ENCODE results near the gene SLC40A1. TPM values are rescaled to one million over a fixed set of nuclear protein-coding genes. Genes with fewer than 3 reads are reported as not detected.
A peak's percentile ranks its signal among the peaks of the same experiment; 100 is the strongest.

The SLC40A1 gene
- total and polyA plus RNA-seq, 4 donors, result 48.8 to 170 (median 103) TPM

GRCh38 chr2:189560273-189560586 lies 20.4 kb downstream of the SLC40A1 start:
- Histone ChIP-seq H3K27ac (ENCODE audit: low read depth in 1 of 2, low read length in 2 of 2) (peak overlapping the region in 1 of 2 donors; percentile 82), H3K36me3 (ENCODE audit: control insufficient read depth in 1 of 2, insufficient read depth in 2 of 2, low read length in 1 of 2) (peaks cover 8 to 9% of the 10 kb centered on the region in 2 donors), H3K4me3 (ENCODE audit: low read length in 2 of 2) (no peak overlapping the region), H3K9me3 (ENCODE audit: control insufficient read depth, low read length) (no peaks in the 10 kb centered on the region), H3K4me1 (ENCODE audit: control insufficient read depth in 1 of 2, insufficient read depth in 2 of 2, low read length in 2 of 2) (peaks cover 3 to 16% of the 10 kb centered on the region in 2 donors), H3K27me3 (ENCODE audit: control insufficient read depth in 1 of 2, insufficient read depth in 2 of 2, low read length in 1 of 2) (no peaks in the 10 kb centered on the region)
- ATAC-seq (ENCODE audit: low FRiP score) (no peak), DNase-seq (no peak)
- intact Hi-C loops (cut with DNase I), result no loop called here

GRCh38 chr2:189559579-189560272 lies 20.9 kb downstream of the SLC40A1 start:
- Histone ChIP-seq H3K4me3 (ENCODE audit: low read length in 2 of 2) (no peak overlapping the region), H3K4me1 (ENCODE audit: control insufficient read depth in 1 of 2, insufficient read depth in 2 of 2, low read length in 2 of 2) (peaks cover 3 to 11% of the 10 kb centered on the region in 2 donors), H3K9me3 (ENCODE audit: control insufficient read depth, low read length) (no peaks in the 10 kb centered on the region), H3K27ac (ENCODE audit: low read depth in 1 of 2, low read length in 2 of 2) (peak overlapping the region; percentile 55 to 82), H3K27me3 (ENCODE audit: control insufficient read depth in 1 of 2, insufficient read depth in 2 of 2, low read length in 1 of 2) (no peaks in the 10 kb centered on the region), H3K36me3 (ENCODE audit: control insufficient read depth in 1 of 2, insufficient read depth in 2 of 2, low read length in 1 of 2) (peaks cover 6% of the 10 kb centered on the region in 2 donors)
- intact Hi-C loops (cut with DNase I), result no loop called here
- WGBS, 2 donors, result 14% methylated on average over 2 of the region's 2 CpGs
- DNase-seq (no peak), ATAC-seq (ENCODE audit: low FRiP score) (peak; percentile 45)

GRCh38 chr2:189558516-189559272 lies 21.9 kb downstream of the SLC40A1 start:
- intact Hi-C loops (cut with DNase I), result no loop called here
- H3K27me3 ChIP-seq (ENCODE audit: control insufficient read depth in 1 of 2, insufficient read depth in 2 of 2, low read length in 1 of 2), result no peaks in the 10 kb centered on the region
- WGBS, 2 donors, result 38 to 45% methylated on average over 6 of the region's 6 CpGs
- H3K4me1 ChIP-seq (ENCODE audit: control insufficient read depth in 1 of 2, insufficient read depth in 2 of 2, low read length in 2 of 2), result peaks cover 3 to 10% of the 10 kb centered on the region in 2 donors
- no peak overlapping the region for H3K4me3 ChIP-seq (ENCODE audit: low read length in 2 of 2)
- ATAC-seq (ENCODE audit: low FRiP score), result no peak
- H3K9me3 ChIP-seq (ENCODE audit: control insufficient read depth, low read length), result no peaks in the 10 kb centered on the region
- peaks cover 4 to 5% of the 10 kb centered on the region in 2 donors for H3K36me3 ChIP-seq (ENCODE audit: control insufficient read depth in 1 of 2, insufficient read depth in 2 of 2, low read length in 1 of 2)
- no peak for DNase-seq
- peak overlapping the region; percentile 76 to 86 for H3K27ac ChIP-seq (ENCODE audit: low read depth in 1 of 2, low read length in 2 of 2)

GRCh38 chr2:189557373-189557772 lies 23.2 kb downstream of the SLC40A1 start:
- no peaks in the 10 kb centered on the region for H3K27me3 ChIP-seq (ENCODE audit: control insufficient read depth in 1 of 2, insufficient read depth in 2 of 2, low read length in 1 of 2)
- ATAC-seq (ENCODE audit: low FRiP score) (no peak), DNase-seq (no peak)
- H3K4me1 ChIP-seq (ENCODE audit: control insufficient read depth in 1 of 2, insufficient read depth in 2 of 2, low read length in 2 of 2), result peaks cover 3 to 10% of the 10 kb centered on the region in 2 donors
- H3K9me3 ChIP-seq (ENCODE audit: control insufficient read depth, low read length), result no peaks in the 10 kb centered on the region
- WGBS, 2 donors, result 2% methylated on average over 1 of the region's 1 CpG
- intact Hi-C loops (cut with DNase I), result no loop called here
- H3K4me3 ChIP-seq (ENCODE audit: low read length in 2 of 2), result no peak overlapping the region
- peaks cover 3 to 5% of the 10 kb centered on the region in 2 donors for H3K36me3 ChIP-seq (ENCODE audit: control insufficient read depth in 1 of 2, insufficient read depth in 2 of 2, low read length in 1 of 2)
- H3K27ac ChIP-seq (ENCODE audit: low read depth in 1 of 2, low read length in 2 of 2), result no peak overlapping the region

- peak overlapping the region; percentile 7 to 17 for H3K27ac ChIP-seq (ENCODE audit: low read depth in 1 of 2, low read length in 2 of 2)
- DNase-seq (no peak), ATAC-seq (ENCODE audit: low FRiP score) (no peak)
- peaks cover 2 to 3% of the 10 kb centered on the region in 2 donors for H3K36me3 ChIP-seq (ENCODE audit: control insufficient read depth in 1 of 2, insufficient read depth in 2 of 2, low read length in 1 of 2)
- 94 to 95% methylated on average over 7 of the region's 7 CpGs for WGBS, 2 donors
- H3K4me1 ChIP-seq (ENCODE audit: control insufficient read depth in 1 of 2, insufficient read depth in 2 of 2, low read length in 2 of 2), result peaks cover 4 to 7% of the 10 kb centered on the region in 2 donors
- intact Hi-C loops (cut with DNase I), result no loop called here
- no peak overlapping the region for H3K4me3 ChIP-seq (ENCODE audit: low read length in 2 of 2)
- no peaks in the 10 kb centered on the region for H3K27me3 ChIP-seq (ENCODE audit: control insufficient read depth in 1 of 2, insufficient read depth in 2 of 2, low read length in 1 of 2)
- no peaks in the 10 kb centered on the region for H3K9me3 ChIP-seq (ENCODE audit: control insufficient read depth, low read length)
Measured at GRCh38 chr2:189556526-189556925, 24.1 kb downstream of the SLC40A1 start.

- 15 to 26% methylated on average over 2 of the region's 2 CpGs for WGBS, 2 donors
- Histone ChIP-seq H3K9me3 (ENCODE audit: control insufficient read depth, low read length) (no peaks in the 10 kb centered on the region), H3K27me3 (ENCODE audit: control insufficient read depth in 1 of 2, insufficient read depth in 2 of 2, low read length in 1 of 2) (no peaks in the 10 kb centered on the region), H3K4me1 (ENCODE audit: control insufficient read depth in 1 of 2, insufficient read depth in 2 of 2, low read length in 2 of 2) (peaks cover 4% of the 10 kb centered on the region in 2 donors), H3K27ac (ENCODE audit: low read depth in 1 of 2, low read length in 2 of 2) (no peak overlapping the region), H3K4me3 (ENCODE audit: low read length in 2 of 2) (no peak overlapping the region), H3K36me3 (ENCODE audit: control insufficient read depth in 1 of 2, insufficient read depth in 2 of 2, low read length in 1 of 2) (peaks cover 1 to 3% of the 10 kb centered on the region in 2 donors)
- ATAC-seq (ENCODE audit: low FRiP score) (no peak), DNase-seq (no peak)
- intact Hi-C loops (cut with DNase I), result no loop called here
Measured at GRCh38 chr2:189555232-189555631, 25.4 kb downstream of the SLC40A1 start.

GRCh38 chr2:189553504-189554088 lies 27.0 kb downstream of the SLC40A1 start:
- H3K4me1 ChIP-seq (ENCODE audit: control insufficient read depth in 1 of 2, insufficient read depth in 2 of 2, low read length in 2 of 2), result peaks cover 4 to 6% of the 10 kb centered on the region in 2 donors
- ATAC-seq (ENCODE audit: low FRiP score) (no peak), DNase-seq (no peak)
- peak overlapping the region in 1 of 2 donors; percentile 28 for H3K27ac ChIP-seq (ENCODE audit: low read depth in 1 of 2, low read length in 2 of 2)
- H3K27me3 ChIP-seq (ENCODE audit: control insufficient read depth in 1 of 2, insufficient read depth in 2 of 2, low read length in 1 of 2), result no peaks in the 10 kb centered on the region
- WGBS, 2 donors, result 50 to 53% methylated on average over 1 of the region's 1 CpG
- H3K9me3 ChIP-seq (ENCODE audit: control insufficient read depth, low read length), result no peaks in the 10 kb centered on the region
- H3K36me3 ChIP-seq (ENCODE audit: control insufficient read depth in 1 of 2, insufficient read depth in 2 of 2, low read length in 1 of 2), result no peaks in the 10 kb centered on the region
- intact Hi-C loops (cut with DNase I), result no loop called here
- H3K4me3 ChIP-seq (ENCODE audit: low read length in 2 of 2), result no peak overlapping the region

- whole genome bisulfite sequencing, 2 donors, result 1 to 5% methylated on average over 2 of the region's 2 CpGs
- H3K4me1 ChIP-seq (ENCODE audit: control insufficient read depth in 1 of 2, insufficient read depth in 2 of 2, low read length in 2 of 2), result peaks cover 3 to 4% of the 10 kb centered on the region in 2 donors
- H3K36me3 ChIP-seq (ENCODE audit: control insufficient read depth in 1 of 2, insufficient read depth in 2 of 2, low read length in 1 of 2), result no peaks in the 10 kb centered on the region
- no peak overlapping the region for H3K4me3 ChIP-seq (ENCODE audit: low read length in 2 of 2)
- DNase-seq (no peak), ATAC-seq (ENCODE audit: low FRiP score) (no peak)
- no peaks in the 10 kb centered on the region for H3K27me3 ChIP-seq (ENCODE audit: control insufficient read depth in 1 of 2, insufficient read depth in 2 of 2, low read length in 1 of 2)
- peak overlapping the region in 1 of 2 donors; percentile 76 for H3K27ac ChIP-seq (ENCODE audit: low read depth in 1 of 2, low read length in 2 of 2)
- H3K9me3 ChIP-seq (ENCODE audit: control insufficient read depth, low read length), result no peaks in the 10 kb centered on the region
- intact Hi-C loops (cut with DNase I), result no loop called here
Measured at GRCh38 chr2:189552991-189553404, 27.6 kb downstream of the SLC40A1 start.
